Liver (tissue), 9 donors: ENCODE measurements around the gene GTF2H3. TPM values are rescaled to one million over a fixed set of nuclear protein-coding genes. Genes with fewer than 3 reads are reported as not detected.

Experiments used
- DNase-seq: peaks from one replicate; pipeline ENCODE4 v3.0.0-alpha.2; 2017; ENCODE audit warnings: low spot score
- H3K27ac ChIP-seq, 2 donors: one replicate each; pipeline ENCODE4 v1.7.0; 2013; ENCODE audit warnings: inconsistent platforms in 2 of 2, low read length in 2 of 2, control low read depth in 1 of 2, low read depth in 1 of 2, mild to moderate bottlenecking in 1 of 2
- H3K27me3 ChIP-seq, 4 donors: one replicate each; pipeline versions ENCODE4 v1.6.1 to v1.7.0; 2013; ENCODE audit warnings: low read length in 3 of 4, inconsistent platforms in 1 of 4, mild to moderate bottlenecking in 1 of 4, moderate library complexity in 1 of 4; ENCODE audit not compliant: control insufficient read depth in 4 of 4, insufficient read depth in 4 of 4
- H3K36me3 ChIP-seq, 4 donors: one replicate each; pipeline versions ENCODE4 v1.6.1 to v1.7.0; 2013; ENCODE audit warnings: low read length in 3 of 4, mild to moderate bottlenecking in 3 of 4, low read depth in 1 of 4, moderate library complexity in 1 of 4; ENCODE audit not compliant: control insufficient read depth in 4 of 4, insufficient read depth in 3 of 4
- H3K4me1 ChIP-seq, 4 donors: one replicate each; pipeline versions ENCODE4 v1.6.1 to v1.7.0; 2013; ENCODE audit warnings: low read length in 3 of 4, mild to moderate bottlenecking in 3 of 4, moderate library complexity in 1 of 4; ENCODE audit not compliant: control insufficient read depth in 4 of 4, insufficient read depth in 4 of 4
- H3K4me3 ChIP-seq, 3 donors: one replicate each; pipeline versions ENCODE4 v1.6.1 to v1.7.0; 2013; ENCODE audit warnings: low read length in 3 of 3, control low read depth in 1 of 3, low read depth in 1 of 3, mild to moderate bottlenecking in 1 of 3
- H3K9ac ChIP-seq, 2 donors: one replicate each; pipeline ENCODE4 v1.7.0; 2013; ENCODE audit warnings: low read length in 2 of 2, mild to moderate bottlenecking in 2 of 2, moderate library complexity in 2 of 2, control low read depth in 1 of 2, low read depth in 1 of 2
- H3K9me3 ChIP-seq, 4 donors: one replicate each; pipeline versions ENCODE4 v1.6.1 to v1.7.0; 2013; ENCODE audit warnings: low read length in 3 of 4; ENCODE audit not compliant: control insufficient read depth in 4 of 4
- ATF3 ChIP-seq: IDR thresholded peaks from 2 replicates; pipeline ENCODE4 v1.6.1; 2016; ENCODE audit warnings: antibody characterized with exemption
- CTCF ChIP-seq: fragments of 150-350 bp; IDR thresholded peaks from 2 replicates; pipeline ENCODE4 v1.5.1; 2017; ENCODE audit warnings: improper control_type of control experiment, low read depth, low read length; ENCODE audit not compliant: missing input control
- FOXA1 ChIP-seq: IDR thresholded peaks from 2 replicates; pipeline ENCODE4 v1.6.1; 2016; ENCODE audit warnings: antibody characterized with exemption
- GABPA ChIP-seq, 2 donors: IDR thresholded peaks in 1 of 2; conservative IDR thresholded peaks in 1 of 2; 2 replicates each; pipeline ENCODE4 v1.6.1; 2016; ENCODE audit warnings: antibody characterized with exemption in 2 of 2, mild to moderate bottlenecking in 1 of 2, moderate library complexity in 1 of 2
- HNF4A ChIP-seq, 2 donors: conservative IDR thresholded peaks; 2 replicates each; pipeline ENCODE4 v1.6.1; 2016; ENCODE audit warnings: antibody characterized with exemption in 2 of 2, mild to moderate bottlenecking in 2 of 2
- HNF4G ChIP-seq: IDR thresholded peaks from 2 replicates; pipeline ENCODE4 v1.6.1; 2016; ENCODE audit warnings: antibody characterized with exemption
- JUND ChIP-seq, 2 donors: IDR thresholded peaks; 2 replicates each; pipeline ENCODE4 v1.6.1; 2016; ENCODE audit warnings: antibody characterized with exemption in 2 of 2
- MAX ChIP-seq: IDR thresholded peaks from 2 replicates; pipeline ENCODE4 v1.6.1; 2016; ENCODE audit warnings: antibody characterized with exemption
- RAD21 ChIP-seq, 2 donors: IDR thresholded peaks; 2 replicates each; pipeline ENCODE4 v1.6.1; 2016; ENCODE audit warnings: antibody characterized with exemption in 2 of 2, mild to moderate bottlenecking in 2 of 2
- REST ChIP-seq: IDR thresholded peaks from 2 replicates; pipeline ENCODE4 v1.6.1; 2016; ENCODE audit warnings: antibody characterized with exemption, mild to moderate bottlenecking
- SP1 ChIP-seq: IDR thresholded peaks from 2 replicates; pipeline ENCODE4 v1.6.1; 2018; ENCODE audit warnings: antibody characterized with exemption, mild to moderate bottlenecking
- ZBTB33 ChIP-seq: IDR thresholded peaks from 2 replicates; pipeline ENCODE4 v1.6.1; 2016; ENCODE audit warnings: antibody characterized with exemption
- WGBS: extraction: QIAGEN DNeasy Blood & Tissue Kit; methylation state at CpG from one replicate; pipeline ENCODE4 v1.1.7; 2013; 5-methylcytosine and 5-hydroxymethylcytosine counted together
- polyA plus RNA-seq, 2 donors: library from polyadenylated mRNA; stranded (reverse) in 1 of 2; unstranded in 1 of 2; fragments of 200-250 nt in 1 of 2; fragments of >200 nt in 1 of 2; fragmentation: Nextera tagmentation in 1 of 2; extraction: Ambion mirVana in 1 of 2; gene quantifications; one replicate each; pipeline versions ENCODE4 v1.2.1 to v1.2.3, GENCODE V29; 2013 to 2015
- total RNA-seq, 2 donors: library from RNA; depleted of rRNA; stranded (reverse); fragments of >200 nt; gene quantifications; one replicate each; pipeline ENCODE4 v1.2.3, GENCODE V29; 2014
- donor health status: healthy.
- donor health status: healthy.
- donor health status: healthy.
- donor health status: healthy.
- donor health status: healthy.

GTF2H3 gene
- total and polyA plus RNA-seq, 4 donors = 5.8 to 18.3 (median 13.2) TPM

GRCh38 chr12:123690191-123690840 is 56.7 kb downstream of the GTF2H3 start:
- DNase-seq = no peak
- Histone ChIP-seq H3K4me1 (no peaks in the 10 kb centered on the region), H3K27me3 (no peaks in the 10 kb centered on the region), H3K9me3 (no peaks in the 10 kb centered on the region), H3K4me3 (no peak overlapping the region), H3K27ac (no peak overlapping the region), H3K9ac (no peak overlapping the region), H3K36me3 (no peaks in the 10 kb centered on the region)
- 92% methylated on average over 8 of the region's 8 CpGs for WGBS
- TF ChIP-seq FOXA1 (no peak), ATF3 (no peak), ZBTB33 (no peak), CTCF (no peak), MAX (no peak), GABPA (IDR thresholded peaks at IDR 0.05 in 1 of 2, conservative IDR thresholded peaks at IDR 0.05 in 1 of 2) (no peak), RAD21 (IDR thresholded peaks at IDR 0.05) (no peak), REST (no peak)

- no peak for DNase-seq
- no peak overlapping the region for H3K9ac ChIP-seq
- no peaks in the 10 kb centered on the region for H3K9me3 ChIP-seq
- H3K4me1 ChIP-seq = no peaks in the 10 kb centered on the region
- no peak overlapping the region for H3K27ac ChIP-seq
- H3K27me3 ChIP-seq = no peaks in the 10 kb centered on the region
- no peak overlapping the region for H3K4me3 ChIP-seq
- H3K36me3 ChIP-seq = peaks cover 0 to 2% (median 0%) of the 10 kb centered on the region in 4 donors
- WGBS = 91% methylated on average over 8 of the region's 8 CpGs
- TF ChIP-seq REST (no peak), CTCF (no peak), HNF4G (no peak), MAX (no peak), JUND (IDR thresholded peaks at IDR 0.05) (no peak), GABPA (IDR thresholded peaks at IDR 0.05 in 1 of 2, conservative IDR thresholded peaks at IDR 0.05 in 1 of 2) (no peak), ATF3 (no peak), SP1 (no peak), HNF4A (conservative IDR thresholded peaks at IDR 0.05) (no peak), ZBTB33 (no peak)
Measured at GRCh38 chr12:123696207-123696606, 62.6 kb downstream of the GTF2H3 start.
